Effector memory CD4-positive, alpha-beta T cell (primary cell): ENCODE results near the gene METRNL.
A peak's percentile ranks its signal among the peaks of the same experiment; 100 is the strongest.
"Not testable (repeated sequence)": the region's sequence is repeated elsewhere in the genome, so short reads cannot be mapped to it uniquely, and the experiment has no call there.

Experiments used
- DNase-seq, 3 donors: peaks; one replicate each; pipeline ENCODE4 v3.0.0-alpha.2; 2020
- H3K27ac ChIP-seq: 2 replicates; pipeline ENCODE4 v1.7.0; 2013; ENCODE audit warnings: mild to moderate bottlenecking, low read length, moderate library complexity; ENCODE audit not compliant: insufficient read depth, poor library complexity, severe bottlenecking
- H3K27me3 ChIP-seq: replicated peaks from 2 replicates; pipeline ENCODE4 v1.7.0; 2013; ENCODE audit warnings: mild to moderate bottlenecking, low read length; ENCODE audit not compliant: insufficient read depth, control insufficient read depth, poor library complexity, severe bottlenecking
- H3K36me3 ChIP-seq: 2 replicates; pipeline ENCODE4 v1.7.0; 2013; ENCODE audit warnings: mild to moderate bottlenecking, low read length, moderate library complexity; ENCODE audit not compliant: control insufficient read depth, insufficient read depth
- H3K4me1 ChIP-seq: 2 replicates; pipeline ENCODE4 v1.7.0; 2013; ENCODE audit warnings: low read length, mild to moderate bottlenecking; ENCODE audit not compliant: control insufficient read depth, insufficient read depth, poor library complexity, severe bottlenecking
- H3K4me3 ChIP-seq: 2 replicates; pipeline ENCODE4 v1.7.0; 2013; ENCODE audit warnings: low read length, low read depth, mild to moderate bottlenecking; ENCODE audit not compliant: insufficient read depth, poor library complexity, severe bottlenecking
- H3K9me3 ChIP-seq: 2 replicates; pipeline ENCODE4 v1.7.0; 2013; ENCODE audit warnings: mild to moderate bottlenecking, low read length, moderate library complexity; ENCODE audit not compliant: control insufficient read depth

METRNL gene

GRCh38 chr17:83051396-83052240 is 27.8 kb upstream of the METRNL start:
- H3K4me3 ChIP-seq = peak overlapping the region; percentile 66
- peak overlapping the region; percentile 72 for H3K27ac ChIP-seq
- no peaks in the 10 kb centered on the region for H3K27me3 ChIP-seq
- H3K9me3 ChIP-seq = no peaks in the 10 kb centered on the region
- H3K36me3 ChIP-seq = peaks cover 4% of the 10 kb centered on the region
- peaks cover 31% of the 10 kb centered on the region for H3K4me1 ChIP-seq
- peak; percentile 96 to 99 (median 97) for DNase-seq

GRCh38 chr17:83052241-83052564 is 27.2 kb upstream of the METRNL start:
- no peaks in the 10 kb centered on the region for H3K27me3 ChIP-seq
- H3K27ac ChIP-seq = peak overlapping the region; percentile 72
- H3K4me1 ChIP-seq = peaks cover 31% of the 10 kb centered on the region
- H3K9me3 ChIP-seq = no peaks in the 10 kb centered on the region
- H3K36me3 ChIP-seq = no peaks in the 10 kb centered on the region
- H3K4me3 ChIP-seq = peak overlapping the region; percentile 33
- no peak for DNase-seq

- Histone ChIP-seq H3K9me3 (no peaks in the 10 kb centered on the region), H3K4me3 (no peak overlapping the region), H3K36me3 (no peaks in the 10 kb centered on the region), H3K27ac (no peak overlapping the region), H3K4me1 (peaks cover 31% of the 10 kb centered on the region), H3K27me3 (no peaks in the 10 kb centered on the region)
- no peak for DNase-seq
Observed at GRCh38 chr17:83053021-83053681, 26.3 kb upstream of the METRNL start.

GRCh38 chr17:83053739-83054451 is 25.5 kb upstream of the METRNL start:
- Histone ChIP-seq H3K4me3 (no peak overlapping the region), H3K27me3 (no peaks in the 10 kb centered on the region), H3K4me1 (peaks cover 26% of the 10 kb centered on the region), H3K27ac (no peak overlapping the region), H3K9me3 (no peaks in the 10 kb centered on the region), H3K36me3 (no peaks in the 10 kb centered on the region)
- DNase-seq = no peak

- no peak overlapping the region for H3K4me3 ChIP-seq
- no peak overlapping the region for H3K27ac ChIP-seq
- peaks cover 26% of the 10 kb centered on the region for H3K4me1 ChIP-seq
- DNase-seq = no peak
- H3K9me3 ChIP-seq = no peaks in the 10 kb centered on the region
- H3K36me3 ChIP-seq = no peaks in the 10 kb centered on the region
- H3K27me3 ChIP-seq = no peaks in the 10 kb centered on the region
Observed at GRCh38 chr17:83054518-83055125, 24.8 kb upstream of the METRNL start.

GRCh38 chr17:83055176-83055575 is 24.2 kb upstream of the METRNL start:
- H3K4me1 ChIP-seq = peaks cover 26% of the 10 kb centered on the region
- not testable (repeated sequence) for H3K4me3 ChIP-seq, H3K27me3 ChIP-seq, DNase-seq, H3K36me3 ChIP-seq, H3K27ac ChIP-seq, H3K9me3 ChIP-seq

GRCh38 chr17:83055911-83056582 is 23.4 kb upstream of the METRNL start:
- H3K4me3 ChIP-seq = no peak overlapping the region
- no peak for DNase-seq
- no peaks in the 10 kb centered on the region for H3K9me3 ChIP-seq
- H3K4me1 ChIP-seq = peaks cover 23% of the 10 kb centered on the region
- no peaks in the 10 kb centered on the region for H3K36me3 ChIP-seq
- H3K27me3 ChIP-seq = no peaks in the 10 kb centered on the region
- no peak overlapping the region for H3K27ac ChIP-seq

GRCh38 chr17:83056583-83057396 is 22.6 kb upstream of the METRNL start:
- no peaks in the 10 kb centered on the region for H3K36me3 ChIP-seq
- no peaks in the 10 kb centered on the region for H3K9me3 ChIP-seq
- no peak overlapping the region for H3K27ac ChIP-seq
- peaks cover 19% of the 10 kb centered on the region for H3K4me1 ChIP-seq
- DNase-seq = no peak
- no peaks in the 10 kb centered on the region for H3K27me3 ChIP-seq
- no peak overlapping the region for H3K4me3 ChIP-seq

- no peak for DNase-seq
- Histone ChIP-seq H3K36me3 (no peaks in the 10 kb centered on the region), H3K27me3 (no peaks in the 10 kb centered on the region), H3K27ac (no peak overlapping the region), H3K4me3 (no peak overlapping the region), H3K9me3 (no peaks in the 10 kb centered on the region), H3K4me1 (peaks cover 14% of the 10 kb centered on the region)
Observed at GRCh38 chr17:83057397-83057761, 22.0 kb upstream of the METRNL start.
